HepG2 (cell line): Measurements from ENCODE around the gene ZG16. TPM values are rescaled to one million over a fixed set of nuclear protein-coding genes. Genes with fewer than 3 reads are reported as not detected.
A peak's percentile ranks its signal among the peaks of the same experiment; 100 is the strongest.

Experiments used
- ATAC-seq: fragments of 200-7000 bp; cut with Tn5 transposase; 3 replicates; pipeline ENCODE4 v1.9.1; 2020; ENCODE audit warnings: mild to moderate bottlenecking, moderate library complexity
- BruUV-seq: library from RNA; stranded (reverse); fragments of 400-500 nt; replicated peaks from 2 replicates; lab custom pipeline; 2021; lab: Mats Ljungman, UMichigan
- CTCF ChIA-PET: fragments of 300-600 bp; formaldehyde crosslinking; extraction: SDS; loops from one replicate; lab custom pipeline; 2021; ENCODE audit warnings: low total read pairs, inconsistent platforms, low intra/inter-chr PET ratio; lab: Yijun Ruan, JAX
- POLR2A ChIA-PET: fragments of 350-600 bp; sonication (Branson Sonifier 250); formaldehyde crosslinking; loops from one replicate; lab custom pipeline; 2020; ENCODE audit warnings: antibody characterized with exemption, inconsistent platforms; lab: Yijun Ruan, JAX
- DNase-seq: peaks from one replicate; pipeline ENCODE4 v3.0.0-alpha.2; 2015; ENCODE audit warnings: low spot score
- FAIRE-seq: peaks from 3 replicates; lab custom pipeline; 2011; peaks lifted over from hg19 to GRCh38; lab: Jason Lieb, UNC
- H2AFZ ChIP-seq: one replicate; pipeline ENCODE4 v1.6.1; 2011; ENCODE audit warnings: low read length, inconsistent platforms
- H3K27ac ChIP-seq: fragments of 300-600 bp; 3 replicates; pipeline ENCODE4 v1.8.0; 2011; ENCODE audit warnings: mixed run types, mild to moderate bottlenecking, mixed read lengths, low read length, inconsistent platforms; ENCODE audit not compliant: insufficient read depth; ENCODE audit errors: extremely low read length
- H3K27me3 ChIP-seq, 2 experiments: fragments of 200-600 bp in 1 of 2; 2 replicates in 1 of 2; 3 replicates in 1 of 2; pipeline versions ENCODE4 v1.6.0 to v1.8.0; 2011; ENCODE audit warnings: low read length in 2 of 2, mild to moderate bottlenecking in 2 of 2, moderate library complexity in 2 of 2, inconsistent platforms in 1 of 2; ENCODE audit not compliant: insufficient read depth in 2 of 2, control insufficient read depth in 1 of 2
- H3K36me3 ChIP-seq, 2 experiments: fragments of 200-600 bp in 1 of 2; replicated peaks in 1 of 2; 2 replicates in 1 of 2; 3 replicates in 1 of 2; pipeline versions ENCODE4 v1.5.1 to v1.8.0; 2011; ENCODE audit warnings: low read length in 2 of 2, inconsistent platforms in 1 of 2; ENCODE audit not compliant: insufficient read depth in 2 of 2, control insufficient read depth in 1 of 2
- H3K4me1 ChIP-seq: 2 replicates; pipeline ENCODE4 v1.5.1; 2012; ENCODE audit warnings: low read length, inconsistent platforms; ENCODE audit not compliant: insufficient read depth
- H3K4me2 ChIP-seq: 2 replicates; pipeline ENCODE4 v1.6.0; 2011; ENCODE audit warnings: low read depth, low read length, inconsistent platforms
- H3K4me3 ChIP-seq, 3 experiments: fragments of 200-600 bp in 1 of 3; sonication (generic), shearing (Covaris generic) in 1 of 3; replicated peaks in 1 of 3; 2 replicates each; pipeline ENCODE4 v1.5.1; 2011 to 2016; ENCODE audit warnings: low read length in 3 of 3, inconsistent platforms in 2 of 3, low read depth in 2 of 3, mild to moderate bottlenecking in 2 of 3, control low read depth in 1 of 3, mixed read lengths in 1 of 3; ENCODE audit not compliant: insufficient read depth in 1 of 3
- H3K79me2 ChIP-seq: one replicate; pipeline ENCODE4 v1.6.1; 2011; ENCODE audit warnings: low read length, inconsistent platforms; ENCODE audit not compliant: insufficient read depth
- H3K9ac ChIP-seq: 2 replicates; pipeline ENCODE4 v1.6.0; 2011; ENCODE audit warnings: mild to moderate bottlenecking, low read depth, low read length, inconsistent platforms; ENCODE audit not compliant: insufficient read depth
- H3K9me3 ChIP-seq: 2 replicates; pipeline ENCODE4 v1.5.1; 2012; ENCODE audit warnings: mild to moderate bottlenecking, low read length
- H4K20me1 ChIP-seq: 2 replicates; pipeline ENCODE4 v1.6.0; 2011; ENCODE audit warnings: inconsistent platforms, mild to moderate bottlenecking, low read length, moderate library complexity; ENCODE audit not compliant: insufficient read depth
- CEBPB ChIP-seq: IDR thresholded peaks from 2 replicates; pipeline ENCODE4 v1.6.1; 2011; ENCODE audit warnings: low read depth, low read length, improper control_type of control experiment, borderline replicate concordance
- E2F2 ChIP-seq: sonication (generic); formaldehyde crosslinking; IDR thresholded peaks from 2 replicates; pipeline ENCODE4 v1.4.0; 2020; ENCODE audit warnings: missing genetic modification reagents, borderline replicate concordance
- ERF ChIP-seq: IDR thresholded peaks from 2 replicates; pipeline ENCODE4 v1.6.1; 2018; ENCODE audit warnings: missing biosample characterization, missing genetic modification reagents
- LCORL ChIP-seq, 2 experiments: fragments of 450-650 bp in 1 of 2; sonication (generic) in 1 of 2; formaldehyde crosslinking in 1 of 2; IDR thresholded peaks; 2 replicates each; pipeline versions ENCODE4 v1.5.0 to v1.6.1; 2017 to 2020; ENCODE audit warnings: antibody characterized with exemption in 1 of 2, missing genetic modification reagents in 1 of 2
- MAF1 ChIP-seq: sonication (generic); formaldehyde crosslinking; IDR thresholded peaks from 2 replicates; pipeline ENCODE4 v1.5.0; 2020; ENCODE audit warnings: missing genetic modification reagents, borderline replicate concordance
- MTF2 ChIP-seq: sonication (generic); formaldehyde crosslinking; IDR thresholded peaks from 2 replicates; pipeline ENCODE4 v1.5.0; 2020; ENCODE audit warnings: missing genetic modification reagents, borderline replicate concordance
- PRDM10 ChIP-seq: sonication (generic); formaldehyde crosslinking; IDR thresholded peaks from 2 replicates; pipeline ENCODE4 v1.4.0; 2020; ENCODE audit warnings: low read depth, missing genetic modification reagents
- SALL1 ChIP-seq: sonication (generic); formaldehyde crosslinking; IDR thresholded peaks from 2 replicates; pipeline ENCODE4 v1.8.0; 2022; ENCODE audit warnings: mild to moderate bottlenecking, missing genetic modification reagents
- SOX13 ChIP-seq, 3 experiments: fragments of 450-650 bp in 1 of 3; sonication (generic) in 1 of 3; formaldehyde crosslinking in 1 of 3; IDR thresholded peaks in 2 of 3; conservative IDR thresholded peaks in 1 of 3; 2 replicates each; pipeline versions ENCODE4 v1.5.0 to v1.6.1; 2016 to 2020; ENCODE audit warnings: antibody characterized with exemption in 1 of 3, mild to moderate bottlenecking in 1 of 3, missing compliant biosample characterization in 1 of 3, missing genetic modification reagents in 1 of 3, moderate library complexity in 1 of 3
- TCF7 ChIP-seq: sonication (generic); IDR thresholded peaks from 2 replicates; pipeline ENCODE4 v1.6.1; 2016; ENCODE audit warnings: antibody characterized with exemption, low read depth
- TEAD3 ChIP-seq: optimal IDR thresholded peaks from 2 replicates; pipeline ENCODE3; 2016; ENCODE audit warnings: borderline replicate concordance
- ZBTB42 ChIP-seq: sonication (generic); formaldehyde crosslinking; IDR thresholded peaks from 2 replicates; pipeline ENCODE4 v1.5.0; 2020; ENCODE audit warnings: mild to moderate bottlenecking, missing genetic modification reagents
- ZNF121 ChIP-seq: sonication (generic); formaldehyde crosslinking; IDR thresholded peaks from 2 replicates; pipeline ENCODE4 v1.5.0; 2020; ENCODE audit warnings: mild to moderate bottlenecking, missing genetic modification reagents
- ZNF292 ChIP-seq: sonication (generic); formaldehyde crosslinking; IDR thresholded peaks from 2 replicates; pipeline ENCODE4 v1.8.1; 2022; ENCODE audit warnings: mild to moderate bottlenecking, low read depth, missing genetic modification reagents, borderline replicate concordance
- ZNF335 ChIP-seq: sonication (generic); formaldehyde crosslinking; IDR thresholded peaks from 2 replicates; pipeline ENCODE4 v1.4.0; 2020; ENCODE audit warnings: missing genetic modification reagents
- ZNF768 ChIP-seq: sonication (generic); formaldehyde crosslinking; IDR thresholded peaks from 2 replicates; pipeline ENCODE4 v1.4.0; 2020; ENCODE audit warnings: missing genetic modification reagents
- ZNF83 ChIP-seq: sonication (generic); formaldehyde crosslinking; IDR thresholded peaks from 2 replicates; pipeline ENCODE4 v1.4.0; 2020; ENCODE audit warnings: missing genetic modification reagents, mild to moderate bottlenecking, borderline replicate concordance
- WGBS: methylation state at CpG from one replicate; pipeline ENCODE4 v1.1.6; 2017; ENCODE audit warnings: low lambda C conversion rate; 5-methylcytosine and 5-hydroxymethylcytosine counted together
- in situ Hi-C: cut with HindIII; loops from 2 replicates; pipeline ENCODE4 v1.10.0; 2017; ENCODE audit warnings: low pct_unique_long_range_greater_than_20kb; ENCODE audit not compliant: extremely low pct_ligation_motif_present
- intact Hi-C: fragments of 100-400 bp; cut with micrococcal nuclease; formaldehyde crosslinking; loops from one replicate; pipeline ENCODE4 v1.10.0; 2022; ENCODE audit not compliant: unreplicated experiment
- polyA plus RNA-seq, 8 experiments: library from polyadenylated mRNA; depleted of rRNA in 3 of 8; stranded (reverse) in 7 of 8; unstranded in 1 of 8; fragments of >200 nt; fragmentation: Illumina TruSeq in 4 of 8; extraction: Trizol in 4 of 8; gene quantifications; 2 replicates each; pipeline versions ENCODE4 v1.2.1 to v1.2.3, GENCODE V29; 2011 to 2016; ENCODE audit warnings: low read depth in 4 of 8, missing spikeins in 1 of 8, mixed read lengths in 1 of 8; ENCODE audit not compliant: insufficient read depth in 1 of 8
- total RNA-seq, 5 experiments: library from RNA; depleted of rRNA; stranded (reverse); fragments of >200 nt; fragmentation: Illumina TruSeq; extraction: Trizol; gene quantifications; 2 replicates each; pipeline ENCODE4 v1.2.3, GENCODE V29; 2016; ENCODE audit warnings: low read depth in 1 of 5

ZG16 gene
- total and polyA plus RNA-seq, 2 of the 13 experiments (the other 11 are each of a cell fraction or from before 2014, with no cell fraction given): 0.04 to 0.07 TPM

- TF ChIP-seq LCORL (IDR thresholded peaks at IDR 0.05) (no peak), LCORL (CRISPR knock-in tag; IDR thresholded peaks at IDR 0.05) (peak; percentile 77), SOX13 (IDR thresholded peaks at IDR 0.05) (no peak), SOX13 (CRISPR knock-in tag; conservative IDR thresholded peaks at IDR 0.05 in 1 of 2, IDR thresholded peaks at IDR 0.05 in 1 of 2) (no peak), TEAD3 (CRISPR knock-in tag) (peak; percentile 56), ERF (CRISPR knock-in tag) (no peak), ZNF335 (CRISPR knock-in tag) (no peak)
Observed at GRCh38 chr16:29729116-29729521, 48.9 kb upstream of the ZG16 start (continued).

GRCh38 chr16:29730649-29731048, 47.4 kb upstream of the ZG16 start:
- peaks cover 1 to 3% of the 10 kb centered on the region in 2 experiments; a peak in 3 of 5 replicates for H3K27me3 ChIP-seq
- H3K9ac ChIP-seq: no peak overlapping the region
- CTCF ChIA-PET: no interaction called here
- FAIRE-seq: no peak
- H3K9me3 ChIP-seq: no peaks in the 10 kb centered on the region
- H4K20me1 ChIP-seq: no peaks in the 10 kb centered on the region
- peaks cover 37% of the 10 kb centered on the region for H3K4me1 ChIP-seq
- H3K27ac ChIP-seq: no peak overlapping the region
- TF ChIP-seq ZNF292: no peak
- no peak for TF ChIP-seq ZNF768 (CRISPR knock-in tag)
- TF ChIP-seq MTF2: no peak
- TF ChIP-seq SALL1 (CRISPR knock-in tag): peak; percentile 38; the same call in 1 of the 2 replicates
- peak; percentile 31; the same call in 1 of the 2 replicates for TF ChIP-seq ZNF121 (CRISPR knock-in tag)
- no peak for TF ChIP-seq PRDM10 (CRISPR knock-in tag)
- TF ChIP-seq E2F2 (CRISPR knock-in tag): no peak
- no peak for TF ChIP-seq ZNF83 (CRISPR knock-in tag)
- no peak for TF ChIP-seq ZBTB42 (CRISPR knock-in tag)
- TF ChIP-seq MAF1 (CRISPR knock-in tag): no peak
- no peak for TF ChIP-seq TCF7
- peak; percentile 11; the same call in 1 of the 2 replicates for TF ChIP-seq CEBPB
- TF ChIP-seq, all 625 proteins: peak for 3
- 23% methylated on average over 7 of the region's 7 CpGs for WGBS
- intact Hi-C loops (no loop called here), in situ Hi-C loops (no loop called here)
- DNase-seq (no peak), ATAC-seq (no peak)
- H2AFZ ChIP-seq: no peak overlapping the region
- H3K4me2 ChIP-seq: peak overlapping the region; percentile 40
- H3K4me3 ChIP-seq: no peak overlapping the region; a peak in 1 of 6 replicates
- POLR2A ChIA-PET: no interaction called here
- no peaks in the 10 kb centered on the region for H3K36me3 ChIP-seq
- BruUV-seq: no TSS peak
- H3K79me2 ChIP-seq: no peaks in the 10 kb centered on the region
